Testis (tissue), 5 donors: ENCODE results near the gene CEP76. TPM values are rescaled to one million over a fixed set of nuclear protein-coding genes. Genes with fewer than 3 reads are reported as not detected.

ENCODE experiments used
- DNase-seq: peaks from one replicate; pipeline ENCODE4 v3.0.0-alpha.2; 2019
- H3K27ac ChIP-seq, 2 donors: fragments of 200-600 bp; sonication (generic); one replicate each; pipeline ENCODE4 v1.5.1; 2019
- H3K27me3 ChIP-seq: fragments of 200-600 bp; sonication (generic); one replicate; pipeline ENCODE4 v1.5.1; 2019
- H3K36me3 ChIP-seq: fragments of 200-600 bp; sonication (generic); one replicate; pipeline ENCODE4 v1.5.1; 2017; ENCODE audit warnings: low read depth; ENCODE audit errors: missing control alignments
- H3K4me1 ChIP-seq: fragments of 200-600 bp; sonication (generic); one replicate; pipeline ENCODE4 v1.5.1; 2019
- H3K4me3 ChIP-seq, 2 donors: fragments of 200-600 bp; sonication (generic); one replicate each; pipeline ENCODE4 v1.5.1; 2017 to 2019
- H3K9me3 ChIP-seq: fragments of 200-600 bp; sonication (generic); one replicate; pipeline ENCODE4 v1.5.1; 2017
- CTCF ChIP-seq, 3 experiments: fragments of 450-650 bp in 2 of 3; fragments of 200-600 bp in 1 of 3; sonication (generic) in 1 of 3; IDR thresholded peaks; one replicate each; pipeline ENCODE4 v1.5.1; 2016 to 2019; ENCODE audit warnings: antibody characterized with exemption in 3 of 3, mild to moderate bottlenecking in 2 of 3, moderate library complexity in 1 of 3
- POLR2A ChIP-seq: fragments of 450-650 bp; IDR thresholded peaks from one replicate; pipeline ENCODE4 v1.6.1; 2017; ENCODE audit warnings: antibody characterized with exemption, mild to moderate bottlenecking, moderate library complexity
- WGBS, 2 donors: methylation state at CpG; one replicate each; pipeline ENCODE4 v1.1.5; 2018; 5-methylcytosine and 5-hydroxymethylcytosine counted together
- intact Hi-C: fragments of 100-400 bp; cut with DNase I; formaldehyde crosslinking; loops from one replicate; pipeline ENCODE4 v1.15.1; 2023; ENCODE audit warnings: low total_unique reads
- long read RNA-seq, 2 donors: transcript quantifications; one replicate each; lab custom pipeline, GENCODE V29; 2026
- polyA plus RNA-seq: library from polyadenylated mRNA; stranded (reverse); fragments of 350-450 nt; fragmentation: Illumina TruSeq; extraction: RNeasy Lipid Tissue Mini Kit (QIAGEN cat#74804); gene quantifications from one replicate; pipeline ENCODE4 v1.2.3, GENCODE V29; 2014; ENCODE audit warnings: low read depth, low replicate concordance; ENCODE audit not compliant: insufficient read depth
- total RNA-seq, 2 donors: library from RNA; depleted of rRNA; stranded (reverse); fragments of >200 nt; gene quantifications; one replicate each; pipeline ENCODE4 v1.2.3, GENCODE V29; 2016

CEP76 gene
- total RNA-seq = 10 to 100 TPM; 26.7 to 48.6 TPM
- polyA plus RNA-seq = 44.5 TPM
- long read RNA-seq, donor 1, partial matches to known transcripts = 0 of 1 reads
- long read RNA-seq, donor 1, other reads (novel, unspliced or antisense) = 0 of 1 reads
- long read RNA-seq, donor 2 = 0 reads

DNA sequence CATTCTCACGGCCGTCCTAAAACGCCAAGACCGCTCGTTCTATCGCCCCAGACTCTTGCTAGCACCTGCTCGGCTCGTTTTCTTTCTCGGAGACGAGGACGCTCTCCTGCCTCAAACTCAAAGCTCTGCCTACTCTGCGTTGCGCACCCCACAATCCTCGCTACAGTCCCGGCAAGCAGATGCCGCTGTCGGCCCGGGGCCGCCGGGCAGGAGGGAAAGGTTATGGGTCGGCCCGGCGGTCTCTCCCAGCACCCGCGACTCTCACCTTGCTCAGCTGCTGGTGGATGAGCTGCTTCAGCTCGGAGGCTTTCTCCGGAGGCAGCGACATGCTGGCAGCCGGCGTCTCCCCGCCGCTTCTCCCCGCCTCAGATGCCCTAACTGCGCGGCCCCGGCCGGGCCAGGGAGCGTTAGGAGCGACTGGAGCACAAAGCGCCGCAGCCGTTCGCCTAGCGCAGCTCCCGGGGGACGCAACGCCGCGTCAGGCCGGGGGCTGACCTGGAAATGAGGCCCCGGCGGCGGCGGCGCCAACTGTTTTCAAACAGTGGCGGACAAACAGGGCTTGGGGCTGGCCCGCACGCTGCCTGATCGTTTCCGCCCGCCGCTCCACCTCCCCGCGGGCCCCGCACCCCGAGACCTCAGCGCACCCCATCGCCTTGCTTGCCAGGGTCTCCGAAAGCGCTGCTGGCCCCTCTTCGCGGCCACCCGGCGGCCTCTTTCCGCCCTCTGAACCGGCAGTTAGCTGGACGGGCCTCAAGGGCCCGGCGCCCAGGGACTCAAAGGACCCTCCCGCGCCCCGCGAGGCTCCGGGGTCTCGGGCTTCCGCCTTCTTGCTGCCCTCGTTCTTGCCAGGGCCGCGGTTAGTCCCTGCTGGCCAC lies at the start of gene CEP76, which contains the start of gene PSMG2:
Gene CEP76, minus strand, starts transcription at position 503 of the 875 bp plus-strand sequence. Its CDS starts 175 bp downstream, at position 328.
Gene PSMG2, plus strand, starts transcription at position 822 of the 875 bp plus-strand sequence. CDS start 66 bp downstream, outside the sequence.
- H3K4me3 ChIP-seq = peak within 1 kb of the TSS; percentile 94 to 96
- intact Hi-C loops = no loop called here
- H3K9me3 ChIP-seq = no peaks in the 10 kb centered on the region
- peak within 1 kb of the TSS; percentile 95 to 99 for H3K27ac ChIP-seq
- no peaks in the 10 kb centered on the region for H3K27me3 ChIP-seq
- no peaks in the 10 kb centered on the region for H3K36me3 ChIP-seq
- no peak for TF ChIP-seq CTCF (IDR thresholded peaks at IDR 0.05)
- TF ChIP-seq POLR2A = no peak
- H3K4me1 ChIP-seq = peaks cover 18% of the 10 kb centered on the region
- 0% methylated on average over 41 to 60 of the region's 89 CpGs for WGBS, 2 donors
- DNase-seq = peak; percentile 93

DNA sequence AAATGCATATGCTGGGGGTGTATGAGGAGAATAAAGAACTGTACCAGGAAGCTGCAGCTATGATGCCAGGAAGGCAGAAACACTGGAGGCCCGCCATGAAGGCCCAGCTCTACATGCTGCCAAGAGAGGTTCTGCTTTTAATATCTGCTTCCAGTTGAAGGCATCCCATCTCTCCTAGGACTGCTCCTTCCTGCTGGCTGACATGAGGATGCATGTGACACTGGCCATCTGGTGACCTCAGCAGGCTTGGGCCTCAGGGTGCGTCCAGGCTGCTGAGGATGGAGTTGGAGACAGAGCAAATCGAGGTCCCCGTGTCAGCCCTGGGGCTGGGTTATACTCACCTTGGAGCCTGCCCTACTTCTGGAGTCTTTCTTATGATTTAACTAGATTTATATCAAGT lies 49.4 kb upstream of the CEP76 start:
- H3K4me1 ChIP-seq = no peaks in the 10 kb centered on the region
- no peak for TF ChIP-seq CTCF (IDR thresholded peaks at IDR 0.05)
- no peak for TF ChIP-seq POLR2A
- H3K4me3 ChIP-seq = no peak overlapping the region
- no peak overlapping the region for H3K27ac ChIP-seq
- DNase-seq = no peak
- 82 to 91% methylated on average over 4 of the region's 4 CpGs for WGBS, 2 donors
- H3K9me3 ChIP-seq = no peaks in the 10 kb centered on the region
- H3K36me3 ChIP-seq = no peaks in the 10 kb centered on the region
- intact Hi-C loops = no loop called here
- no peaks in the 10 kb centered on the region for H3K27me3 ChIP-seq

DNA sequence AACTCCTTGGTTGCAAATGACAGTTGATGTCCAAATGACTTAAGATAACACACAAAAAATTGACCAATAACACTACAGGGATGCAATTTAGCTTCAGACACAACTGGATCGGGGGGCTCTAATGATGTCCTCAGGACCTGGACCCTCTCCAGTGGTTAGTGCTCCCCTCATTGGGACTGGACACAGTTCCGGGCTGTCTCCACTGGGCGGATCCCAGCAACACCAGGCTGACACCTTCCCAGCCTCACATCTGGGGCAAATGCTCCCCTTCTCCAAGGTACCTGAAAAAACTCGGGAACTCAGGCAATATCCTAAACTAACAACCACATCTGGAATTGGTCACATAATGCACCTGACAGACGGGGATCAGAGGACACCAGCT lies 49.0 kb upstream of the CEP76 start:
- intact Hi-C loops = no loop called here
- DNase-seq = no peak
- no peaks in the 10 kb centered on the region for H3K27me3 ChIP-seq
- H3K36me3 ChIP-seq = no peaks in the 10 kb centered on the region
- WGBS, 2 donors = 86 to 91% methylated on average over 5 of the region's 5 CpGs
- no peak overlapping the region for H3K27ac ChIP-seq
- no peaks in the 10 kb centered on the region for H3K9me3 ChIP-seq
- H3K4me1 ChIP-seq = no peaks in the 10 kb centered on the region
- TF ChIP-seq POLR2A (no peak), CTCF (IDR thresholded peaks at IDR 0.05) (no peak)
- no peak overlapping the region for H3K4me3 ChIP-seq

GRCh38 chr18:12750715-12751502 lies 48.4 kb upstream of the CEP76 start:
- WGBS, 2 donors = 93 to 94% methylated on average over 11 to 18 of the region's 18 CpGs
- H3K27ac ChIP-seq = no peak overlapping the region
- H3K27me3 ChIP-seq = no peaks in the 10 kb centered on the region
- no peak overlapping the region for H3K4me3 ChIP-seq
- no peaks in the 10 kb centered on the region for H3K9me3 ChIP-seq
- no peak for DNase-seq
- no peaks in the 10 kb centered on the region for H3K4me1 ChIP-seq
- H3K36me3 ChIP-seq = no peaks in the 10 kb centered on the region
- intact Hi-C loops = no loop called here
- TF ChIP-seq POLR2A (no peak), CTCF (IDR thresholded peaks at IDR 0.05) (no peak)
